ENCODE results near the gene STRADA. TPM values are rescaled to one million over a fixed set of nuclear protein-coding genes. Genes with fewer than 3 reads are reported as not detected.

STRADA gene
- total and polyA plus RNA-seq, 9 of the 15 experiments (the other 6 are each of a cell fraction or from before 2014, with no cell fraction given), result 6.6 to 33.0 (median 20.5) TPM

GRCh38 chr17:63714550-63715277 is 26.9 kb downstream of the STRADA start:
- no peak overlapping the region for H3K4me3 ChIP-seq
- 0 out of 3 replicates have a peak, but pooled peaks have one; percentile 33 for ATAC-seq
- H3K4me2 ChIP-seq (ENCODE audit: insufficient read depth, low read length), result no peak overlapping the region
- intact Hi-C loops (cut with micrococcal nuclease), result no loop called here
- CTCF ChIA-PET (ENCODE audit: low intra/inter-chr PET ratio), result no interaction called here
- H3K27me3 ChIP-seq (ENCODE audit: control insufficient read depth in 2 of 2, insufficient read depth in 2 of 2, low read length in 2 of 2), result no peaks in the 10 kb centered on the region
- no peaks in the 10 kb centered on the region; the same call in 1 of the 2 replicates for H4K20me1 ChIP-seq (replicated peaks; ENCODE audit: control insufficient read depth, insufficient read depth, low read length)
- peak overlapping the region in 1 of 2 experiments; percentile 79; a peak in 2 of 4 replicates for H3K9ac ChIP-seq (ENCODE audit: insufficient read depth in 1 of 2, low read depth in 2 of 2, low read length in 2 of 2)
- no peak overlapping the region for H3K27ac ChIP-seq (ENCODE audit: extremely low read depth, low read depth, low read length)
- POLR2A ChIA-PET, result interaction anchor here (1.4 to 2.0 kb wide), 3 partner anchors 13 to 59 kb away, joined by 3 to 6 read pairs (median 4); partner anchors contain the start of genes CCDC47 and DDX42
- no peaks in the 10 kb centered on the region for H3K79me2 ChIP-seq (ENCODE audit: control insufficient read depth, insufficient read depth, low read length)
- H3K4me1 ChIP-seq (replicated peaks in 1 of 2; ENCODE audit: control insufficient read depth in 2 of 2, insufficient read depth in 2 of 2, low read length in 2 of 2), result no peaks in the 10 kb centered on the region; a peak in 1 of 5 replicates
- peaks cover 24% of the 10 kb centered on the region; the same call in 2 of the 3 replicates for H3K36me3 ChIP-seq (ENCODE audit: control insufficient read depth, insufficient read depth, low read length)
- BruUV-seq (replicated peaks), result no TSS peak
- DNase-seq (ENCODE audit: extremely low read depth in 1 of 4, low spot score in 3 of 4), result no peak
- in situ Hi-C loops (cut with MboI), result no loop called here
- no peaks in the 10 kb centered on the region for H3K9me1 ChIP-seq (ENCODE audit: control insufficient read depth, insufficient read depth, low read length)
- H3K9me3 ChIP-seq (replicated peaks; ENCODE audit: control insufficient read depth, insufficient read depth, low read depth, low read length), result no peaks in the 10 kb centered on the region
- FAIRE-seq, result no peak
- H2AFZ ChIP-seq (ENCODE audit: low read depth, low read length), result no peak overlapping the region
- 52% methylated on average over 10 of the region's 10 CpGs for WGBS (ENCODE audit: insufficient coverage, low coverage, missing lambda C conversion rate)
- TF ChIP-seq HNRNPL (IDR thresholded peaks at IDR 0.05; ENCODE audit: low read depth, low read length) (no peak), TAF7 (tag; IDR thresholded peaks at IDR 0.05) (no peak), ZC3H11A (IDR thresholded peaks at IDR 0.05; ENCODE audit: low read depth, low read length) (no peak), CBX1 (IDR thresholded peaks at IDR 0.05; ENCODE audit: low read depth) (no peak), DMBX1 (CRISPR knock-in tag; IDR thresholded peaks at IDR 0.05; ENCODE audit: borderline replicate concordance) (no peak), ZNF140 (CRISPR knock-in tag; IDR thresholded peaks at IDR 0.05) (no peak), ZBTB2 (IDR thresholded peaks at IDR 0.05) (no peak), KAT7 (CRISPR knock-in tag; IDR thresholded peaks at IDR 0.05; ENCODE audit: borderline replicate concordance) (no peak), TAL1 (IDR thresholded peaks at IDR 0.05) (no peak), FOXK1 (CRISPR knock-in tag; IDR thresholded peaks at IDR 0.05; ENCODE audit: borderline replicate concordance) (no peak), MIER1 (IDR thresholded peaks at IDR 0.05; ENCODE audit: low read depth) (no peak), ZNF146 (CRISPR knock-in tag; IDR thresholded peaks at IDR 0.05; ENCODE audit: unreplicated experiment) (no peak)

Data from K562 (cell line).